NB4 (cell line): Measurements from ENCODE around the gene RPS6KA5.

Experiments
- POLR2A ChIP-seq: IDR thresholded peaks from 2 replicates; pipeline ENCODE4 v1.6.1; 2011; ENCODE audit warnings: mild to moderate bottlenecking; ENCODE audit not compliant: insufficient read length; ENCODE audit errors: extremely low read depth
- TF ChIP-seq, protein P1 (sequence below): IDR thresholded peaks from one replicate; pipeline ENCODE4 v1.5.1; 2012; ENCODE audit warnings: low read depth, low read length

DNA sequence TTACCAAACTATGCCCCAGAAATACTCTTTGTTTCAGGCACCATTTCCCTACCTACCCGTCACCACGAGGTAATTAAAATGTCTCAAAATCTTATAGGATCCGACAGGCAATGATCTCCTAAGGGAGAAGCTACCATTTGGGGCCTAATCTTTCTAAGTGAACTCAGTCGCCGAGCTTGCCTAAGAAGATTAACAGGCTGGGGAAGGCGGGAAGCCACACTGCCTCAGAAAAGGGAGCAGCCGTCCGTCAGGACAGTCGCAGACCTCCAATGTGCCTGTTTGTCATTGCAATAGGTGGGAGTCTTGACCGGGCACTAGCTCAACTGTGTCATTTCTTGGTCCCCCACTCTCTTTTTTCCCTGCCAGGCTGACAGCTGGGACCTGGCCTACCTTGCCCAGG lies 248.8 kb downstream of the RPS6KA5 start:
- TF ChIP-seq, protein P1, sequence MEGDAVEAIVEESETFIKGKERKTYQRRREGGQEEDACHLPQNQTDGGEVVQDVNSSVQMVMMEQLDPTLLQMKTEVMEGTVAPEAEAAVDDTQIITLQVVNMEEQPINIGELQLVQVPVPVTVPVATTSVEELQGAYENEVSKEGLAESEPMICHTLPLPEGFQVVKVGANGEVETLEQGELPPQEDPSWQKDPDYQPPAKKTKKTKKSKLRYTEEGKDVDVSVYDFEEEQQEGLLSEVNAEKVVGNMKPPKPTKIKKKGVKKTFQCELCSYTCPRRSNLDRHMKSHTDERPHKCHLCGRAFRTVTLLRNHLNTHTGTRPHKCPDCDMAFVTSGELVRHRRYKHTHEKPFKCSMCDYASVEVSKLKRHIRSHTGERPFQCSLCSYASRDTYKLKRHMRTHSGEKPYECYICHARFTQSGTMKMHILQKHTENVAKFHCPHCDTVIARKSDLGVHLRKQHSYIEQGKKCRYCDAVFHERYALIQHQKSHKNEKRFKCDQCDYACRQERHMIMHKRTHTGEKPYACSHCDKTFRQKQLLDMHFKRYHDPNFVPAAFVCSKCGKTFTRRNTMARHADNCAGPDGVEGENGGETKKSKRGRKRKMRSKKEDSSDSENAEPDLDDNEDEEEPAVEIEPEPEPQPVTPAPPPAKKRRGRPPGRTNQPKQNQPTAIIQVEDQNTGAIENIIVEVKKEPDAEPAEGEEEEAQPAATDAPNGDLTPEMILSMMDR = no peak
- TF ChIP-seq POLR2A = no peak
